GM21447 (cell line): Measurements from ENCODE around the gene ENTPD6.

Experiments used
- ATAC-seq: cut with Tn5 transposase; IDR thresholded peaks from one replicate; pipeline ENCODE4 v1.9.1; 2021; ENCODE audit not compliant: unreplicated experiment

The ENTPD6 gene

DNA sequence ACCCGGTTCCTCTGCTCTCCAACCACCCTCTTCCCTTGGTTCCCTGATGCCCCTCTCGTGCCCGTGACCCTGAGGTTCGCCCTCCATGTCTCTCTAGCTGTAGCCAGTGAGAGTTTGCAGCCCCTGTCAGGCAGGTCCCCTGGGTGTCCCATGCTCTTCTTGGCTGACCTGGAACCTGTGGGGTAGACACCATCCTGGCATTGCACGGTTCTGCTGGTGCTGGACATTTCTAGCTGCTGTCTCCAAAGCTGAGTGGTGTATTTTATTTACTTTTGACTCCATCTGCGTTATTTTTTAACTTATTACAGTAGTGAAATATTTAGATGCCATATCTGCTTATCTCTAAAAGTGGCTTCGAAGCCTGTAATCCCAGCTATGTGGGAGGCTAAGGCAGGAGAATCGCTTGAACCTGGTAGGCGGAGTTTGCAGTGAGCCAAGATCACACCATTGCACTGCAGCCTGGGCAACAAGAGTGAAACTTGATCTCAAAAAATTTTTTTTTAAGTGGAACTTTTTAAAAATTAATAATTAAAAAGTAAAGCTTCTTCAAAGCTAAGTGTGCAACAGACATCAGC, 12.5 kb downstream of the ENTPD6 start:
- no peak for ATAC-seq

DNA sequence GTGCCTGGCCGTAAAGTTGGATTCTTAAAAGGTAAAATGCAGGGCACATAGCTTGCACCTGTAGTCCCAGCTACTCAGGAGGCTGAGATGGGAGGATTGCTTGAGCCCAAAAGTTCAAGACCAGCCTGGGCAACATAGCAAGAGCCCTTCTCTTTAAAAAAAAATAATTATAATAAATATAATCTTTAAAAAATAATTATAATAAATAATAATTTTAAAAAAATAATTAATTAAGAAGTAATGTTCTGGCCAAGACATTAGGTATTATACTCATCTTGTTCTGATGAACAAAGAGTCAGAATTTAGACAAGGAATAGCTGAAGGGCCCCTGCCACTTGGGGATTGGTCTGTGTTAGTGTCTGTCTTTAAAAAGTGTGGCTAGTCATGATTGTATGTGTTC, 13.9 kb downstream of the ENTPD6 start:
- ATAC-seq, result no peak

DNA sequence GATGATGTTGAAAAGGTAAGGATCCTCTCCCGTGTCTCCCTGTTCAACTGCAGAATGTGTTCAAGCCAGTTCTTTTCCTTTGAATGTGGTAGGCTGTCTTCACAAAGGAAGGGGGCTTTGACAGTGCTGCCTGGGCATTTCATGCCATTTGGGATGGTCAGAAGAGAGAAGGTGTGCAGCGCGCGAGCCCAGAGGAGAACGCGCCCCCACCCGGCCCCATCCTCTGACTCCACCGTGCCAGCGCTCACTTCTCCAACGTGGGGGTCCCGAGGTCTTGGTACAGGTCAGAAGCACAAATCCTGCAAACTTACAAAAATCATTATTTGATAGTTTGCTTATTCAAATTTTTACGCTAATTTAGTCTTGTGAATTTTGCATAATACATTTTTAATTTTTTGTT, 14.4 kb downstream of the ENTPD6 start:
- no peak for ATAC-seq

DNA sequence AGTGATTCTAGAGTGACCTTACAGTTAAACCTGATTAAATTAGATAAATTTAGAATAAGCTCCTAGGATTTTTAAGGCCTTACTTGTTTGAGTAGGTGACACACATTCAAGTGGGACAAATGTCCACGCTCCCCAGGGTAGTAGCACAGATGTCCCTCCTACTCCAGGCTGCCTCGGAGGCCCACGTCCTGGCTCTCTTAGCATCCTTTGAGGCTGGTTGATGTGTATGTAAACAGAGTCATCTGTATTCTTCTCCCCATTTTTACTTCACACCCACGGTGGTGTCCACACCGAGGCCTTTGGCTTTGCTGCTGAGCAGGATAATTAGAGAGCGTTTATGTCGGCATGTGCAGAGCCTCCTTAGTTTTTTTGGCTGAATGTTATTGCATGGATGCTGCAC, 15.8 kb downstream of the ENTPD6 start:
- ATAC-seq, result no peak

DNA sequence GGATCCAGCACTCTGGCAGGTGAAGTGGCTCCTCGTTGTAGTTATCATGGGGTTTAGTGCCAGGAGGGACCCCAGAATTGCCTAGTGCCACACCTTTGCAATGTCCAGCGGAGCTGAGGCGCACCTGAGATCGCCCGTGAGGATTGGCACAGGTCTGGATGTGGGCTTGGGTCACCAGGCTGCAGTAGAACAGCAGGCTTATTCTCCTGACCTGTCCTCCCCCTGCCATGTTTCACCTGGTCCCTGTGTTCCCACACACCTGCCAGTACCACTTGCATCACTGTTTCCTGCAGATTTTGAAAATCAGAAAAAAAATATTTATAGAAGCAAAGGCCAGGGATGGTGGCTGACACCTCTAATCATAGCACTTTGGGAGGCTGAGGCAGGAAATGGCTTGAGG, 16.7 kb downstream of the ENTPD6 start:
- no peak for ATAC-seq

DNA sequence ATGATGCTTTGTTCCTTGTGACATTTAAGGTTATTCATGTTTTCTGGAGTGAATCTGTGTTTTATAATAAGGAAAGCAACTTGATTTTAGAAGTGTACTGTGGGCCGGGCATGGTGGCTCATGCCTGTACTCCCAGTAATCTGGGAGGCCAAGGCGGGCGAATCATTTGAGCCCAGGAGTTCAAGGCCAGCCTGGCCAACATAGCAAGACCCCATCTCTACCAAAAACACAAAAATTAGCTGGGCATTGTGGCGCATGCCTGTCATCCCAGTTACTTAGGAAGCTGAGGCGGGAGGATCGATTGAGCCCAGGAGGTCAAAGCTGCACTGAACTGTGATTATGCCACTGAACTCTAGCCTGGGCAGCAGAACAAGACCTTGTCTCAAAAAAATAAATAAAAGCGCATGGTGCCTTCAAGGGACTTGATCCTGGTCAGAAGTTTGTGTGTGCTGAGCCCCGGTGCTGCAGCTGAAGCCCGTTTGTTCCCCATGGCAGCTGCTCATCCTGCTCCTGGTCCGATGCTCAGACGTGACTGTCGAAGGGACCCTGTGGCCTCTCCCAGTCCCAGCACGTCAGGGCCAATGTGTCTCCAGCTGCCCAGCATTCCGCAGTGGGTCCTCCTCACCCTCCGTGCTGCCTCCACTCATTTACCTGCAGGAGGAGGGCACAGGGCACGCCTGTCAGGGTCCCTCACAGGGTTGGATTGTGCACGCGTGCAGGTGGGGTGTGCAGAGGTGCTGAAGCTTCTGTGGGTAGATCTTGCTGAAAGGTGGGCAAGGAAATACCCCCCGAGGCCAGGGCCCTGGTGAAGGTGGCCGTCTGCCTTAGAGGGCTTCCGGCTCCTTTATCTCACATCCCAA, 18.3 kb downstream of the ENTPD6 start:
- no peak for ATAC-seq

DNA sequence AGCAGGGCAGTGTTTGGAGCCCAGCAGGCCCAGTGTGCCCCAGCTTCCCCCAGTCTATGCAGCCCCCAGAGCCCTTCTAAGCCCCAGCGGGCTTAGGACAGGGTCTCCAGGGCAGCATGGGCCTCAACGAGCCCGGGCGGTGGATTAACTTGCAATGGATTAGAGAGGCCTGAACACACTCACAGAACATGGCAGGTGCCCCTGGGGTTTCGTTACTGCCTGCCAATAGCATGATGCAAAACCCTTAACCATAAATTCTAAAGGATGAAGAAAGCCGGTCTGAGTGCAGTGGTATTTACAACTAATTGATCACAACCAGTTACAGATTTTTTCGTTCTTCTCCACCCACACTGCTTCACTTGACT, 18.9 kb downstream of the ENTPD6 start:
- ATAC-seq, result no peak

DNA sequence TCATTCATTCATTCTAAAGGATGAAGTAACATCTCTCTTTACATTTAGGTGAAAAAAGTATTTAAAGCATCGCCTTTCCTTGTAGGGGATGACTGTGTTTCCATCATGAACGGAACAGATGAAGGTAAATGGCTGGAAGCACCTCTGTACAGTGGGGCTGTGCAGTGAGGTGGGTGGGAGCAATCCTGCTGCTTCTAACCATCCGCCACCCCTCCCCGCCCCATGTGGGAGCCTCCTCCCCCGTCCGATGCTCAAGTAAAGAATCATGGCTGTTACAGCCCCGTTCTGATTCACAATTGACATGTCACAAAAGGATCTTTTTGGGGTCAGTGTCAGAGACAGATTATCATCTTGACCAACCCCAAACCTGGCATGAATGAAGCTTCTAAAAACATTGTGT, 19.3 kb downstream of the ENTPD6 start:
- ATAC-seq, result no peak

DNA sequence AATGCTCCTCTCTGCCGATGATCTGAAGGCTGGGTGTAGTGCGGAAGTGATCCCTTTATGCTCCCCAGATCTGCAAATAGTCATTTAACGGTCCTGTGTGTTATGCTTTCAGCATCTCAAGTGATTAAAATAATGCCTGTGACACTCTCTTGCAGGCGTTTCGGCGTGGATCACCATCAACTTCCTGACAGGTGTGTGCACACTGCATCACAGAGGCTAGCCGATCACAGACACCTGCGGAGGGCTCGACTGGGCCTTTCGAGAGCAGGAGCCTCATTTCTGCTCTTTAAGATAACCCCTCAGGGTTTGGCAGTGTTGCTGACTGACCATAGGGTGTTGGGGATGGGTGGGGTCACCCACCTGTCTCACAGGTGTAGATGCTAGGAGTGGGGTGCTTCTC, 20.0 kb downstream of the ENTPD6 start:
- ATAC-seq, result no peak

DNA sequence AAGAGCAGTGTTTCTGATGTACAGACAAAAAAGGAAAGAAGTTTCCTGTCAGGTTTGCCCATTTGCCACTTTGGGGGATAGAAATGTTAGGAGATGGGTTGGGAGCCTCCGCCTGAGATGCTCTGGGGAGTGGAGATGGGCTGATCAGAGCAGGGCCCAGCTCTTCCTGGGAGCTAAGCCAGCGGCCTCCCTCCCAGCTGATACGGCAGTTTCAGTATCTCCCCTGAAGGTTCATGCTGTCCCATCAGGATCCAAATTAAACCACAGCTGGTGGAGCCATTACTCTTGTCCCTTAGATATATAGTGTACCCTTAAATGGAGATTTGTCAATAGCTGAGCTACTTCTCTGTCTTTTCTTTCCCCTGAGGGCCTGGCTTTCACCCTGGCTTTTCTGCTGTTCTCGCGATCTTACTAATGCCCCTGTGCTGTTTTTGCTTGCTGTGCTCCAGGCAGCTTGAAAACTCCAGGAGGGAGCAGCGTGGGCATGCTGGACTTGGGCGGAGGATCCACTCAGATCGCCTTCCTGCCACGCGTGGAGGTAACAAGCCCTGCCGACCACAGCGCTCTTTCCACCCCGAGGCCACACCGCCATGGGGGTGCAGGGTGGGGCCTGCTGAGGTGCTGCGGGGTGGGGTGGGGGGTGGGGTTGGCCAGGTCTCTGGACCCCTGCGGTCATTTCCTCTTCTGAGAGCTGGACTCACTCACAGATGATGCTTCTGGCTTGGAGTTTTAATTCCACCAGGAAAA, 20.9 kb downstream of the ENTPD6 start:
- ATAC-seq, result no peak

DNA sequence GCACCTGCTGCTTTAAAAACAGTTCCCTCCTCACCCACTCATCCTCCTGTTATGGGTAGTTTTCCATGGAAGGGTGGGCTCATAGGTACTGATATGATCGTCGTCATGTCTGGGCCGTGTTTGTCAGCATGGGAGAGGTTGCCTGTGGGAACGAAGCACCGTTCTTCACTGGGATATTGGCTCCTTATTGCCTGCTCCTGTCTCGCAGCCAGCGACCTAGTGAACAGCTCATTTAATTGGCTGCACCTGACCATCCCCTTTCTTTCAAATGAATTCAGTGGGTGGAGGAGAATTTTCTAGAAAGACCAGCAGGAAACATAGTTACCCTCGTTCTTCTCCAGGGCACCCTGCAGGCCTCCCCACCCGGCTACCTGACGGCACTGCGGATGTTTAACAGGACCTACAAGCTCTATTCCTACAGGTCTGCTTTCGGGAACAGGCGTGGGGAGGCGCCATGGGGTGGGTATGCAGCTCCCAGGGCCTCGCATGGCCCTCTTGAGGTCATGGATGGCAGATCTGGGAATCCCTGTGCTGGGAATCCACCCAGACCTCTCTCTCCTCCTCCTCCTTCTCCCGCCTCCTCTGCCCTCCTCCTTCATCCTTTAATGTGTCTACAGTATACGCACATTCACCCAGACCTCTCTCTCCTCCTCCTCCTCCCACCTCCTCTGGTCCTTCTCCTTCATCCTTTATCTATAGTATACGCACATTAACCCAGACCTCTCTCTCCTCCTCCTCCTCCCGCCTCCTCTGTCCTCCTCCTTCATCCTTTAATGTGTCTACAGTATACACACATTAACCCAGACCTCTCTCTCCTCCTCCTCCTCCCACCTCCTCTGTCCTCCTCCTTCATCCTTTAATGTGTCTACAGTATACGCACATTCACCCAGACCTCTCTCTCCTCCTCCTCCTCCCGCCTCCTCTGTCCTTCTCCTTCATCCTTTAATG, 21.9 kb downstream of the ENTPD6 start:
- no peak for ATAC-seq

DNA sequence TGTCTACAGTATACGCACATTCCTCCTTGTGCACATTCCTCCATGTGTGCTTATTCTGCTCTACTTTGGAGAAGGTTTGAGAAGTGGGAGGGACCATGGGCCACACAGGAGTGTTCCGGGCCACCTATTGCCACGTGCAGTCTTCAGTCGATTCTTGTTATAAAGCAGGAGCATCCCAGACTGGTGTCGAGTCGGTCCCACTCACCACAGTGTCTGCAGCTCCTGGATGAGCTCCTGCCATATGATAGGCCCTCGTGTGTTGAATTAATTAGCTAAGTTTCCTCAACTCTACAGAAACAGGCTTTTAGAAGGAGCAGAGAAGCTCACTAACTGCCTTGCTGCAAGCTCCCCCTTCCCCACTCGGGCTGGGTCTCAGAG, 22.6 kb downstream of the ENTPD6 start:
- ATAC-seq, result no peak

DNA sequence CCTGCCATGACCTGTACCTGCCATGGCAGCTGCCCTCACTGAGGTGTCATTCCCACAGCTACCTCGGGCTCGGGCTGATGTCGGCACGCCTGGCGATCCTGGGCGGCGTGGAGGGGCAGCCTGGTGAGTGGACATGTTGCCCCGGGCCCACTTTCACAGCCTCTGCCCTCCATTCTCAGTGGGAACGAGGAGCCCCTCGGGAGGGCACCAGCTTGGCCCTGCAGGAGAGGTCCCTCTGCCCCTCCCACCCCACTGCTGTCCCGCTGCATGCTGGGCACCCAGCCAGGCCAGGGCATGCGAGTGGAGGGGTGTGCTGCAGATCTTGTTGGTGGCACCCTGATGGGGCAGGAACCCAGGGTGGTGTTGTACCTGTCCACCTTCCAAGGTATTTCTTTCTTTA, 23.0 kb downstream of the ENTPD6 start:
- ATAC-seq, result no peak

DNA sequence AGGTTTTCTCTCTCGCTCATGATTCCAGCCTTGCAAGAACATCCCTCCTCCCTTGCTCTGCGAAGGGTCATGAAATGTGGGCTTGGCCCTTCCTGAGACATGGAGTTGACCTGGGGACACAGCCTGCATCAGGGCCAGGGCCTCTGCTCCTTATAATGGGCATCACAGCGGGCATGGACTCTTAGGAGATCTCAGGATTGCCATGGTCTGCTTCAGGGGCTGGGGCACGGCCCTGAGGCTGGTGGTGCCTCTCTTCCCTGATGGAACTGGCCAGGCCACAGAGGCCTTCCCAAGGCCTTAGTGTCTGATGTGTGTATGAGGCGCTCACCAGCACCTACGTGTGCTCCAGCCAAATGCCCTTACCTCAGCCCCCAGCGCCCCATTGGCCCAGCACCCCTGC, 23.9 kb downstream of the ENTPD6 start:
- ATAC-seq, result no peak

DNA sequence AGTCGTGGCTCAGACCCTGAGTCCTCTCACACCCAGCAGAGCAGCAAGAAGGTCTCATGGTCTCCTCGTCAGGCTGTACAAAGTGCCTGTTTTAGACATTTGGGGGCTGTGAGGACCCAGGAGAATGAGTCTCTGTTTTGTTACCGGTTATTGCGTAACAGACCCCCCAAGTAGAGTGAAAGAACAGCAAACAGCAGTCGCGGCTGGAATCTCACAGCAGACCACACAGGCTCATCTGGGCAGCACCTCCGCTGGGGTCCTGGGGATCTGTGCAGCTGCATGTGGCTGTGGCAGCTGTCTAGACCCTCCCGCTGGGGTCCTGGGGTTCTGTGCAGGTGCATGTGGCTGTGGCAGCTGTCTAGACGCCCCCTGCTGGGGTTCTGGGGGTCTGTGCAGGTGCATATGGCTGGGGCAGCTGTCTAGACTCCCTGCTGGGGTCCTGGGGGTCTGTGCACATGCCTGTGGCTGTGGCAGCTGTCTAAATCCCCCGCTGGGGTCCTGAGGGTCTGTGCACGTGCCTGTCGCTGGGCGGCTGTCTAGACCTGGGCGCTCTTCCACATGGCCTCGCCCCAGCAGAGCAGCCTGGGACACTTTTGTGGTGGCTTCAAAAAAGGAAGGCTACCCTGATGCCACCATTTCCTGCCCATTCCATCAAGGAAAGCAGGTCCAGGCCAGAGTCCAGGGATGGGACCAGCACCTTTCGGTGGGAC, 24.7 kb downstream of the ENTPD6 start:
- no peak for ATAC-seq

DNA sequence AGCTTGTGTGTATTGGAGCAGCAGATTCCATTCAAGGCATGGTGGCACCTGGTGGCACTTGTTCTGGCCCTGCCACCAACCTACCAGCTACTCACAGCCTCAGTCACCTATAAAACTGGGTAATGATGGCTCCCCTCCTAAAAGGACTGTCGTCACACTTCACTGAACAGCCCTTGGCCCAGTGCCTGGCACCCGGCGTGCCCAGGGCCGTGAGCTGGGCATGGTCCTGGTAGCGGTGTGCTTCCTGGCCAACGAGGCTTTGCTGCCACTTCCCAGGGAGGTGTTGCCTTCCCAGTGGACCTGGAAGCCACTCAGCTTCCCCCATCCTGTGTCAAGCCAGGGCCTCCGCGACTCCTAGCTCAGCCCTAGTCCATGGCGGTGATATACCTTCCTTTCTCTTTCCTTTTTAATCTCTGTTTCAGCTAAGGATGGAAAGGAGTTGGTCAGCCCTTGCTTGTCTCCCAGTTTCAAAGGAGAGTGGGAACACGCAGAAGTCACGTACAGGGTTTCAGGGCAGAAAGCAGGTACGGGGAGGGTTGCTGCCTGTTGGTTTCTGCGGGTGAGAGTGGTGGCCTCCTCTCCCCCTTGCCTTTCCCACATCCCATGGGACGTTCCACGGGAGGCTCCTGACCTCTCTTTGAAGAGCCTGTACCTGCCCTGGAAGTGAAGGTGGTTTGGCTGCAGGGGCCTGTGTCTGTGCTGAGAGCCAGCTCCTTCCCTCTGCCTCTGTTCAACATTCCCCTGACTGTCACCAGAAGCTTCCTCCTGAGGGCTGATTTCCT, 25.5 kb downstream of the ENTPD6 start:
- no peak for ATAC-seq

DNA sequence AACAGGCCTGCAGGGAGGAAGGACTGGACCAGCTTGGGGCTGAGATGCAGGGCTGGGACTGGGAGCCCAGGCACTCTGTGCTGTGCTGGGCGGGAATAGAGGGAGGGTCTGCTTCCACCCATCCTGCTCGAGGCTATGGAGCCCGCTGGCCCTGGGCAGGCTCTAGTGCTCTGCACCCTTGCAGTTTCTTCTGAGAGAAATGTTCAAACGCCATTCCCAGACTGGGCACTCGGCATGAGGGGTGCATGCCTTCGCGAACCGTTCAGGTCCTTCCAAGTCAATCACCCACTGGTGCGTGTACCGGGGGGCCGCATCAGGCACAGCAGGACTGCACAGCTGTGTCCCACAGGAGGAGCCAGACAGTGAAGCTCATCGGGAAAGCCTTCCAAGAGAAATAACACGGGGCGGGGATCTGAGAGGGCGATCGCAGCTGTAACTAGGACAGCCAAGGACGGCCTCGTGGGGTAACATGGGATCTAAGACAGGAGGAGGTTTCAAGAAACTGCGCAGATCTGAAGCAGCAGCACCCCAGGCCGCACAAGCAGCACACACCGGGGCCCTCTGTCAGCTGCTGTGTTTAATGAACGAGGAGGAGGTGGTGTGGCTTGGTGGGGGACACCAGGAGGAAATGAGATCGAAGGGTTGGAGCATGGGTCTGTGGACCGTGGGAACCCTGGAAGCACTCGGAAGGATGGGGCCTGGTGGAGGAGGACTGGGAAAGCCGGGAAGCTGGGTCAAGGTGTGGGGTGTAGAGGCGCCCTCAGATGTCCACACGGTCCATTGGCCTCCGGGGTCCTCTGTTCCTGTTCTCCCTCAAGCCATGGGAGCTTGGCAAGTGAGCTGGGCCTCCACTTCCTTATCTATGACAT, 26.3 kb downstream of the ENTPD6 start:
- ATAC-seq, result no peak

DNA sequence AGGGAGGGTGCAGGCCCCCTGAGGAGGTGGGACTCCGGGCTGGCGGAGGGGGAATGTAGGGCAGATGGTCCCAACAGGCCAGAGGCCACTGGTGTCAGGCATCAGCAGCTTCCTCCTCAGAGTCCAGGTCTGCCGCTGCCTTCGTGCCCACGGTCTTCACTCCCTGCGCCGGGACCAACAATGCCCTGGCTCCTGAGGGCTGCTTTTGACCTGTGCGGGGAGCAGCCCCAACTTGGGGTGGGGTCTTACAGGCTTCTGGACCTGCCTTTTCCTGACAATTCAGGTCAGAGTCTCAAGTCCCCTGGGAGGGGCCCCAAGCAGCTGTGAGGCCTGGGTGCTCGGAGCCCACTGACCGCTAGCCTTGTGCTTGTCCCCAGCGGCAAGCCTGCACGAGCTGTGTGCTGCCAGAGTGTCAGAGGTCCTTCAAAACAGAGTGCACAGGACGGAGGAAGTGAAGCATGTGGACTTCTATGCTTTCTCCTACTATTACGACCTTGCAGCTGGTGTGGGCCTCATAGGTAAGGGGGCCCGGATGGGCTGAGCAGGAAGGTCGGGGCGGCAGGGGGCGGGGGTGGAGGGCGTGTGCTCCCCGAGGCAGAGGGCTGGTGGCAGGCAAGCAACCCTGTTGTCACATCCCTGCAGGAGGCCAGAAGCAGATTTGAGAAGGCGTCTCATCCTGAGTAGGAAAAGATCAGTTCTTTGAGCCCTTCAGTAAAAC, 27.1 kb downstream of the ENTPD6 start:
- no peak for ATAC-seq
